Jurkat, Clone E6-1 (cell line): ENCODE data around the gene FAM174C.

ENCODE experiments used
- DNase-seq: peaks from one replicate; pipeline ENCODE4 v3.0.0-alpha.2; 2011; ENCODE audit warnings: low read depth, low spot score
- H3K4me3 ChIP-seq: 2 replicates; pipeline ENCODE4 v1.5.1; 2011; ENCODE audit warnings: mild to moderate bottlenecking, low read length, control low read depth, moderate library complexity

Gene FAM174C

GRCh38 chr19:1324806-1325567 is 49.7 kb downstream of the FAM174C start:
- no peak for DNase-seq
- H3K4me3 ChIP-seq: no peak overlapping the region

GRCh38 chr19:1325568-1326294 is 50.4 kb downstream of the FAM174C start:
- H3K4me3 ChIP-seq: no peak overlapping the region

GRCh38 chr19:1327125-1327524 is 51.8 kb downstream of the FAM174C start:
- DNase-seq: no peak
- H3K4me3 ChIP-seq: no peak overlapping the region

More at GRCh38 chr19:1325568-1326294, 50.4 kb downstream of the FAM174C start:
- DNase-seq: no peak
